ENCODE results near the gene CFAP61. TPM values are rescaled to one million over a fixed set of nuclear protein-coding genes. Genes with fewer than 3 reads are reported as not detected.
"Not testable (repeated sequence)": the region's sequence is repeated elsewhere in the genome, so short reads cannot be mapped to it uniquely, and the experiment has no call there.

Gene CFAP61, protein sequence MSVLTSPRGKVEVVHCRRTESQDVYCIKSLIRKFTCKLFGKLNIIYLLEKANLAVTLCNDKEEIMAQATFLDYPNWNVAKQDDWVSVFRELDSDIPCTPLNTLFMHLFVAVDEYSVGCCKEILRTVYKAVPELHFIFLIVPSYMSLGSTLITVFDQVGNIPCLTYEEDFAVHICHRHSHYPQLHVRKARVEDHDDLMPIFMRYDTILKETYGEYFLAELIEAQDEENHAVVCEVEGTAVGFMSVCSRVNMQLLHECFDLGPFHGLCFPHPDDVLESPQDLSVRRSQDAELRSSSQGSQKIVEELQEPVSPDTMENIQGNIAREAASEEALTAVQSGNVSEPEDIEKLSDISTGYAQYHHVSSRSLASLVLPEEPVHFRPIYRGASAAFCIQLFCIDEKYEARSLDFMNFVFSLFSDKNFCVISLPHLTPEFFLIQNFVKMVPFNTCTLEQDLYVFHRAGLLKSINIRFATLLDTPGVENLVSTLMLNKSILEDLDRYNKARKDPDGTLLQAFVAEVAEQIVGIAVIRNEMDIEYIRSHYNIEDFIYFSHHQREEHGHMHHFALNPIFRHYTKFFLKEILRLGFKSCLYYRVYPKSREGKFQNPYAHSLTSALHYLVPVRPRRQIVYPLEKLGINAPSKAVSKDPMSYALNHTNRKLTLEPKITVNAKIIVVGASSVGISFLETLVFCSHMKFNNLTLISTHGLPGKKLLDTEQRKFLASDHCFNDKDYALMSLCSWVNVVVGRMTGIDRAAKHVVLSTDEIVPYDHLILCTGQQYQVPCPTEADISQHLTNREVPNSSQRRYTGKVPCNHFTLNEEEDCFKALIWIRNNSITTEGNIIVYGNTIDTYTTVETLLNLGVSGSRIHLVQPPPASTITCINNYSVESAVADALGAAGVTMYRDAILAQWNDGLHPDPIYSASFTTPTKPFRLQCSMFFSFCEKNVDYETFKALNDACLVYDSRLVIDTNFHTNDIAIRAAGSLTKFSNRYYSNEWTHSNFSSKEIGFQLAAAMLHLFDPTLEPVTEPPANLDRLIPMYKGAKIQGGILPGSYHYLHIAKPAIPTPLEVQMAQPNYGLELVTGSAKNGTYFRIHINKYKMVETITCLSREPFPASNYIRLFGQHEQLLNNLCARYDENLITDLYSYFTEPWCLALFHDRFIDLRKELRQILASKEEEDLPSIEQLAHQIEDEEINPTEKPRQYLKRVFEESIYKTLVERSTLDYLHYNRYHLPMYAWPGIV
- 0.14 TPM in 1 of 2 replicates, not detected in the other for polyA plus RNA-seq (2013)

DNA sequence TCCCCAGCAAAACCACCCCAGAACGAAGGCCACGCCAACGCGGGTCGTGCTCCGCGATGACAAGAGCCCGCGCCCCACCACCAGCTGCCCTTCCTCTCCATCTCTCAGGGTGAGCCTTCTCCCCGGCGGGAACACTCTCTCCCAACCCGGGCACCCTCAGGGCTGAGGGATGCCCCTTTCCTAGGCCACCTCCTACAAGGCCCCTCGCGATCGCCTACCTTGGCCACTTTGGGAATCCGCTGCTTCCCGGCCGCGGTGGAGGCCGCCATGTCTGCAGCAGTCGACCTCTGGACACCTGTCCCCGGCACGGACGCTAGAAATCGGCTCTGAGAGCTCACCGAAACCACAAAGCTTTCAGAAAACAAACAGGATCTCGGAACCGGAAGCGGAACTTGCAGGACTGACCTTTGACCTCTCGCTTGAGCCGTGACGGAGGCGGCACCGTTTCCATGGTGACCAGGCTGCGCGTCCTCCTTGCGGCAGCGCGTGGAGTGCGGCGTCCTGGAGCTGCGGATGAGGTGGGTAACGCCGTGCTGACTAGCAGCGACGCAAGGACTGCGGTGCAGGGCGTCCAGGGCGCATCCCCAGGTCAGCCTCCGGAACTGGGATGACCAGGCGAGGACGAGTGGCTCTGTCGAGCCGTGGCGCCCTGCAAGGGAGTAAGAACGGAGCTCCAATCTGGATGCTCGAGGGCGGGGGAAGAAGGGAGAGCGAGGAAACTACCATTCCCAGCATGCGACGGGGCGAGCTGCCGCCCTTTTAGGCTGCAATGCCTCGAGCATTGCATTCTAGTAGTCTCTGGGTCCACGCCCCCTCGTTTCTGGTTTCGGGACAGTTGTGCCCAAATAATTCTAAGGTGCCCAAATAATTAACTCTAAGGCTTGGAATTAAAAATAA is at the start of gene CFAP61, which contains the start of gene CRNKL1:
Gene CFAP61, plus strand, starts transcription at position 459 of the 897 bp plus-strand sequence. CDS start 4,122 bp downstream, outside the sequence.
Gene CRNKL1, minus strand, starts transcription at position 393 of the 897 bp plus-strand sequence. Its CDS starts 124 bp downstream, at position 269.
- Histone ChIP-seq H3K4me1 (ENCODE audit: control insufficient read depth in 1 of 2, insufficient read depth in 2 of 2, low read length in 2 of 2) (no peaks in the 10 kb centered on the region), H2AK5ac (ENCODE audit: low read length) (no peak within 1 kb of the TSS), H3K79me1 (ENCODE audit: low read length) (peaks cover 3% of the 10 kb centered on the region), H3K27me3 (ENCODE audit: insufficient read depth, low read length) (no peaks in the 10 kb centered on the region), H4K12ac (ENCODE audit: low read depth, low read length) (peak within 1 kb of the TSS; percentile 7), H2BK12ac (ENCODE audit: low read length) (no peak within 1 kb of the TSS), H3K23ac (ENCODE audit: low read length) (no peak within 1 kb of the TSS), H3K36me3 (ENCODE audit: control insufficient read depth in 1 of 2, insufficient read depth in 2 of 2, low read length in 2 of 2) (peaks cover 3 to 11% of the 10 kb centered on the region in 2 experiments), H4K8ac (ENCODE audit: low read depth, low read length) (peak within 1 kb of the TSS; percentile 81), H2BK120ac (ENCODE audit: insufficient read depth, low read length, poor library complexity) (peak within 1 kb of the TSS; percentile 19), H3K4me2 (ENCODE audit: low read length) (peak within 1 kb of the TSS; percentile 80), H3K14ac (ENCODE audit: low read length) (peak within 1 kb of the TSS; percentile 54), H2BK5ac (ENCODE audit: low read depth, low read length, poor library complexity) (no peak within 1 kb of the TSS), H3K4ac (ENCODE audit: low read depth, low read length) (peak within 1 kb of the TSS; percentile 39), H3K18ac (ENCODE audit: low read length) (peak within 1 kb of the TSS; percentile 22), H3K79me2 (ENCODE audit: control insufficient read depth, insufficient read depth, low read length, poor library complexity) (peaks cover 3% of the 10 kb centered on the region), H3K4me3 (ENCODE audit: low read depth, low read length) (peak within 1 kb of the TSS; percentile 96), H4K91ac (ENCODE audit: low read depth, low read length) (peak within 1 kb of the TSS; percentile 65), H3K27ac (ENCODE audit: low read depth, low read length) (peak within 1 kb of the TSS; percentile 21), H3K9ac (ENCODE audit: low read length) (peak within 1 kb of the TSS; percentile 74), H3K9me3 (ENCODE audit: insufficient read depth, low read depth, low read length) (no peaks in the 10 kb centered on the region), H2AFZ (ENCODE audit: insufficient read depth, low read length, poor library complexity) (peak within 1 kb of the TSS; percentile 49)
- WGBS (ENCODE audit: extremely low coverage, insufficient coverage, insufficient read length) = no CpG with 5 or more reads among the region's 67 CpGs
- DNase-seq = peak; percentile 97 to 99

GRCh38 chr20:20003031-20003954 is 49.0 kb upstream of the CFAP61 start:
- H3K18ac ChIP-seq (ENCODE audit: low read length) = no peak overlapping the region
- no peak overlapping the region for H4K91ac ChIP-seq (ENCODE audit: low read depth, low read length)
- no peak overlapping the region for H3K14ac ChIP-seq (ENCODE audit: low read length)
- no peak overlapping the region for H3K9ac ChIP-seq (ENCODE audit: low read length)
- H3K4me1 ChIP-seq (ENCODE audit: control insufficient read depth in 1 of 2, insufficient read depth in 2 of 2, low read length in 2 of 2) = no peaks in the 10 kb centered on the region
- H2BK5ac ChIP-seq (ENCODE audit: low read depth, low read length, poor library complexity) = no peak overlapping the region
- WGBS (ENCODE audit: extremely low coverage, insufficient coverage, insufficient read length) = no CpG with 5 or more reads among the region's 23 CpGs
- H3K27me3 ChIP-seq (ENCODE audit: insufficient read depth, low read length) = no peaks in the 10 kb centered on the region
- no peak overlapping the region for H2AFZ ChIP-seq (ENCODE audit: insufficient read depth, low read length, poor library complexity)
- H3K9me3 ChIP-seq (ENCODE audit: insufficient read depth, low read depth, low read length) = no peaks in the 10 kb centered on the region
- no peak overlapping the region for H3K27ac ChIP-seq (ENCODE audit: low read depth, low read length)
- no peak overlapping the region for H4K8ac ChIP-seq (ENCODE audit: low read depth, low read length)
- H3K36me3 ChIP-seq (ENCODE audit: control insufficient read depth in 1 of 2, insufficient read depth in 2 of 2, low read length in 2 of 2) = peaks cover 20 to 32% of the 10 kb centered on the region in 2 experiments
- H3K4me2 ChIP-seq (ENCODE audit: low read length) = no peak overlapping the region
- no peaks in the 10 kb centered on the region for H3K79me2 ChIP-seq (ENCODE audit: control insufficient read depth, insufficient read depth, low read length, poor library complexity)
- no peak overlapping the region for H2AK5ac ChIP-seq (ENCODE audit: low read length)
- no peak overlapping the region for H2BK12ac ChIP-seq (ENCODE audit: low read length)
- H3K4ac ChIP-seq (ENCODE audit: low read depth, low read length) = no peak overlapping the region
- H3K23ac ChIP-seq (ENCODE audit: low read length) = no peak overlapping the region
- H3K4me3 ChIP-seq (ENCODE audit: low read depth, low read length) = no peak overlapping the region
- peak; percentile 24 to 59 for DNase-seq
- no peaks in the 10 kb centered on the region for H3K79me1 ChIP-seq (ENCODE audit: low read length)
- no peak overlapping the region for H4K12ac ChIP-seq (ENCODE audit: low read depth, low read length)
- no peak overlapping the region for H2BK120ac ChIP-seq (ENCODE audit: insufficient read depth, low read length, poor library complexity)

DNA sequence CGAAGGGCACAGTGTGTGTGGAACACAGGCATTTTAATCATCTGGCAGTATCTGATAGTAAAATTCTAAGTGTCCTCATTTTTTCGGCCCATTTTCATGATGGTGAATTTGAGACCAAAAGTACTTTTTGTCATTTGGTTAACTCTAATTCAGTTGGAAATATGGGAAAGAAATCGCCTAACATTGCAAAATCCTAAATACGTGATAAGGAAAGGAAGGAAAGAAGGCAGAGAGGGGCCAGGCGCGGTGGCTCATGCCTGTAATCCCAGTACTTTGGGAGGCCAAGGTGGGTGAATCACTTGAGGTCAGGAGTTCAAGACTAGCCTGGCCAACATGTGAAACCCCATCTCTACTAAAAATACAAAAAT is 48.4 kb upstream of the CFAP61 start:
- not testable (repeated sequence) for H3K9me3 ChIP-seq (ENCODE audit: insufficient read depth, low read depth, low read length); H3K4me2 ChIP-seq (ENCODE audit: low read length); H2BK120ac ChIP-seq (ENCODE audit: insufficient read depth, low read length, poor library complexity); H3K14ac ChIP-seq (ENCODE audit: low read length); H3K18ac ChIP-seq (ENCODE audit: low read length); H2AFZ ChIP-seq (ENCODE audit: insufficient read depth, low read length, poor library complexity); H3K9ac ChIP-seq (ENCODE audit: low read length); H3K27ac ChIP-seq (ENCODE audit: low read depth, low read length); H3K23ac ChIP-seq (ENCODE audit: low read length); H3K79me1 ChIP-seq (ENCODE audit: low read length); H2AK5ac ChIP-seq (ENCODE audit: low read length); H4K8ac ChIP-seq (ENCODE audit: low read depth, low read length); H2BK12ac ChIP-seq (ENCODE audit: low read length); H4K12ac ChIP-seq (ENCODE audit: low read depth, low read length); DNase-seq; H3K27me3 ChIP-seq (ENCODE audit: insufficient read depth, low read length); H2BK5ac ChIP-seq (ENCODE audit: low read depth, low read length, poor library complexity); H4K91ac ChIP-seq (ENCODE audit: low read depth, low read length); H3K4me3 ChIP-seq (ENCODE audit: low read depth, low read length); H3K4me1 ChIP-seq (ENCODE audit: control insufficient read depth in 1 of 2, insufficient read depth in 2 of 2, low read length in 2 of 2); H3K4ac ChIP-seq (ENCODE audit: low read depth, low read length); H3K79me2 ChIP-seq (ENCODE audit: control insufficient read depth, insufficient read depth, low read length, poor library complexity)
- peaks cover 14 to 26% of the 10 kb centered on the region in 2 experiments for H3K36me3 ChIP-seq (ENCODE audit: control insufficient read depth in 1 of 2, insufficient read depth in 2 of 2, low read length in 2 of 2)
- WGBS (ENCODE audit: extremely low coverage, insufficient coverage, insufficient read length) = no CpG with 5 or more reads among the region's 6 CpGs

Measured in trophoblast cell (in vitro differentiated cells and primary cell).